ENCODE data around the gene TCF12. TPM values are rescaled to one million over a fixed set of nuclear protein-coding genes. Genes with fewer than 3 reads are reported as not detected.

TCF12 gene
- total and polyA plus RNA-seq, 2 donors (not counting 3 experiments of a cell fraction or from before 2014, with no cell fraction given): 72.1 to 133 TPM

DNA sequence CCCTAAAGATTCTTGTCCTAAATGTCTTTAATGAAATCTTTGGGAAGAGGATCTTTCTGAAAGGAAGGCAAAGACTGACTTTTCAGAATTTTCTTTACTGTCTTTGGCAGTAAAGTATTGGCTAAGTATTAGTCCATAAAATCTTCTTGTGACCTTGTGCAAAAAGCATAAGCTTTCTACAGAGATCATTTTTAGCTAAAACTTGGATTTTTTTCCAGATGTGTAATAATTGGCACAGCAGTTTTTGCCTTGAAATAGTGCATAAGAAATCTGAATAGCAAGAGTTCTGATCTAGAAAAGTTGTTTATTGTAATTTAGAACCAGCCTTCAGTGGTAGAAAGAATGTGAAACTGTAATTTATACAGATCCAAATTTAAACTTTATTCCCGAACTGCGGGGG is 335.1 kb downstream of the TCF12 start:
- H3K27ac ChIP-seq (ENCODE audit: insufficient read depth, low read depth, low read length): no peak overlapping the region
- no peak for TF ChIP-seq POLR2AphosphoS5 (IDR thresholded peaks at IDR 0.05; ENCODE audit: insufficient read depth, low read depth, low read length)
- TF ChIP-seq MYC (IDR thresholded peaks at IDR 0.05; ENCODE audit: low read depth, low read length): no peak
- TF ChIP-seq GATA2 (IDR thresholded peaks at IDR 0.05; ENCODE audit: insufficient read depth, insufficient read length, low read depth, low read length): no peak
- TF ChIP-seq CTCF (IDR thresholded peaks at IDR 0.05; ENCODE audit: extremely low read depth in 1 of 2, insufficient read depth in 1 of 2, low read depth in 1 of 2, low read length in 2 of 2): no peak
- TF ChIP-seq, protein P1, sequence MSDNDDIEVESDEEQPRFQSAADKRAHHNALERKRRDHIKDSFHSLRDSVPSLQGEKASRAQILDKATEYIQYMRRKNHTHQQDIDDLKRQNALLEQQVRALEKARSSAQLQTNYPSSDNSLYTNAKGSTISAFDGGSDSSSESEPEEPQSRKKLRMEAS (IDR thresholded peaks at IDR 0.05; ENCODE audit: insufficient read depth, insufficient read length): no peak
- no peak for TF ChIP-seq JUN (IDR thresholded peaks at IDR 0.05; ENCODE audit: borderline replicate concordance, insufficient read depth, insufficient read length, low read depth)
- TF ChIP-seq FOS (IDR thresholded peaks at IDR 0.05; ENCODE audit: borderline replicate concordance, insufficient read depth, low read length): no peak
- TF ChIP-seq EZH2 (IDR thresholded peaks at IDR 0.05; ENCODE audit: borderline replicate concordance, low read depth, low read length, severe bottlenecking): no peak
- ChIA-PET CTCF (interaction anchor here (1.7 kb wide), 1 partner anchor 11 kb away, joined by 4 read pairs; no protein-coding TSS in a partner anchor), POLR2A (no interaction called here)
- H3K4me2 ChIP-seq (ENCODE audit: insufficient read depth, low read length): no peak overlapping the region
- intact Hi-C loops (cut with micrococcal nuclease): no loop called here
- no peaks in the 10 kb centered on the region for H4K20me1 ChIP-seq (replicated peaks; ENCODE audit: control insufficient read depth, extremely low read depth, insufficient read depth, low read length)
- peak; percentile 49 for FAIRE-seq
- dilution Hi-C loops (cut with MboI; ENCODE audit: extremely low pct_ligation_motif_present, low sequenced_read_pairs): no loop called here
- no peaks in the 10 kb centered on the region for H3K9me3 ChIP-seq (replicated peaks; ENCODE audit: control insufficient read depth, insufficient read depth, low read length)
- H3K4me1 ChIP-seq (ENCODE audit: control insufficient read depth, extremely low read depth, insufficient read depth, low read length): no peaks in the 10 kb centered on the region
- H3K79me2 ChIP-seq (ENCODE audit: control insufficient read depth, insufficient read depth, low read length): no peaks in the 10 kb centered on the region
- no peak for DNase-seq (ENCODE audit: low read depth, low spot score)
- no peak overlapping the region for H3K4me3 ChIP-seq (replicated peaks in 1 of 3; ENCODE audit: insufficient read depth in 1 of 3, low read depth in 1 of 3, low read length in 3 of 3)
- H3K36me3 ChIP-seq (ENCODE audit: control insufficient read depth in 2 of 2, extremely low read depth in 1 of 2, insufficient read depth in 2 of 2, low read length in 2 of 2): peaks cover 2 to 13% of the 10 kb centered on the region in 2 experiments
- no peaks in the 10 kb centered on the region for H3K27me3 ChIP-seq (ENCODE audit: control insufficient read depth in 2 of 2, insufficient read depth in 2 of 2, low read length in 2 of 2)
- no peak overlapping the region for H3K9ac ChIP-seq (replicated peaks; ENCODE audit: extremely low read depth, insufficient read depth, low read length)
- no peak overlapping the region for H2AFZ ChIP-seq (ENCODE audit: low read depth, low read length)
- BruUV-seq (replicated peaks): no TSS peak
- H3K9me1 ChIP-seq (replicated peaks; ENCODE audit: control insufficient read depth, extremely low read depth, insufficient read depth, low read length): no peaks in the 10 kb centered on the region
